ENCODE results near the gene DDX42. TPM values are rescaled to one million over a fixed set of nuclear protein-coding genes. Genes with fewer than 3 reads are reported as not detected.
A peak's percentile ranks its signal among the peaks of the same experiment; 100 is the strongest.

Gene DDX42
- total RNA-seq, 1 experiment from 2014 or later: 128 TPM

- no peak for TF ChIP-seq ZNF425 (CRISPR knock-in tag; conservative IDR thresholded peaks at IDR 0.05)
- no peak for TF ChIP-seq NR1H2 (CRISPR knock-in tag; IDR thresholded peaks at IDR 0.05)
- peak; percentile 99 for TF ChIP-seq MAX (CRISPR knock-in tag; IDR thresholded peaks at IDR 0.05)
- TF ChIP-seq MYBL2 (CRISPR knock-in tag; IDR thresholded peaks at IDR 0.05): peak; percentile 87
- TF ChIP-seq FOXK1 (CRISPR knock-in tag; IDR thresholded peaks at IDR 0.05): peak; percentile 90
- TF ChIP-seq TP53 (CRISPR knock-in tag; IDR thresholded peaks at IDR 0.05): peak; percentile 95
- peak; percentile 93 for TF ChIP-seq E2F4 (CRISPR knock-in tag; IDR thresholded peaks at IDR 0.05; ENCODE audit: borderline replicate concordance, low read depth)
- peak; percentile 96 for TF ChIP-seq FOXP1 (CRISPR knock-in tag; IDR thresholded peaks at IDR 0.05; ENCODE audit: borderline replicate concordance)
- TF ChIP-seq JUN (CRISPR knock-in tag; IDR thresholded peaks at IDR 0.05): 0 out of 2 replicates have a peak, but pooled peaks have one; percentile 43
- peak; percentile 48; the same call in 1 of the 2 replicates for TF ChIP-seq NR2C2 (CRISPR knock-in tag; IDR thresholded peaks at IDR 0.05)
- TF ChIP-seq ZNF138 (CRISPR knock-in tag; conservative IDR thresholded peaks at IDR 0.05): peak; percentile 82
- peak; percentile 69; the same call in 1 of the 2 replicates for TF ChIP-seq ATF2 (CRISPR knock-in tag; IDR thresholded peaks at IDR 0.05; ENCODE audit: borderline replicate concordance, low read depth)
- TF ChIP-seq RELA (CRISPR knock-in tag; IDR thresholded peaks at IDR 0.05; ENCODE audit: borderline replicate concordance): peak; percentile 16; the same call in 1 of the 2 replicates
- TF ChIP-seq USF1 (CRISPR knock-in tag; IDR thresholded peaks at IDR 0.05): peak; percentile 94
- no peak for TF ChIP-seq SOX15 (CRISPR knock-in tag; IDR thresholded peaks at IDR 0.05)
- no peak for TF ChIP-seq AFF4 (CRISPR knock-in tag; IDR thresholded peaks at IDR 0.05; ENCODE audit: borderline replicate concordance)
- TF ChIP-seq ATF1 (CRISPR knock-in tag; IDR thresholded peaks at IDR 0.05): peak; percentile 92
- TF ChIP-seq TEAD4 (CRISPR knock-in tag; IDR thresholded peaks at IDR 0.05): no peak
- no peak for TF ChIP-seq GRHL2 (CRISPR knock-in tag; IDR thresholded peaks at IDR 0.05; ENCODE audit: insufficient replicate concordance, severe bottlenecking)
- no peak for TF ChIP-seq ZNF423 (CRISPR knock-in tag; IDR thresholded peaks at IDR 0.05)
- no peak for TF ChIP-seq ZMAT4 (CRISPR knock-in tag; IDR thresholded peaks at IDR 0.05)
- 0 out of 2 replicates have a peak, but pooled peaks have one; percentile 12 for TF ChIP-seq PREB (CRISPR knock-in tag; IDR thresholded peaks at IDR 0.05; ENCODE audit: borderline replicate concordance)
- peak; percentile 22; the same call in 1 of the 2 replicates for TF ChIP-seq HMGXB4 (CRISPR knock-in tag; IDR thresholded peaks at IDR 0.05)
These were observed 75.1 kb downstream of the DDX42 start (continued) for GRCh38 chr17:63848834-63849689.

Data from WTC11 (cell line).